ENCODE measurements around the gene MCF2L2.

DNA sequence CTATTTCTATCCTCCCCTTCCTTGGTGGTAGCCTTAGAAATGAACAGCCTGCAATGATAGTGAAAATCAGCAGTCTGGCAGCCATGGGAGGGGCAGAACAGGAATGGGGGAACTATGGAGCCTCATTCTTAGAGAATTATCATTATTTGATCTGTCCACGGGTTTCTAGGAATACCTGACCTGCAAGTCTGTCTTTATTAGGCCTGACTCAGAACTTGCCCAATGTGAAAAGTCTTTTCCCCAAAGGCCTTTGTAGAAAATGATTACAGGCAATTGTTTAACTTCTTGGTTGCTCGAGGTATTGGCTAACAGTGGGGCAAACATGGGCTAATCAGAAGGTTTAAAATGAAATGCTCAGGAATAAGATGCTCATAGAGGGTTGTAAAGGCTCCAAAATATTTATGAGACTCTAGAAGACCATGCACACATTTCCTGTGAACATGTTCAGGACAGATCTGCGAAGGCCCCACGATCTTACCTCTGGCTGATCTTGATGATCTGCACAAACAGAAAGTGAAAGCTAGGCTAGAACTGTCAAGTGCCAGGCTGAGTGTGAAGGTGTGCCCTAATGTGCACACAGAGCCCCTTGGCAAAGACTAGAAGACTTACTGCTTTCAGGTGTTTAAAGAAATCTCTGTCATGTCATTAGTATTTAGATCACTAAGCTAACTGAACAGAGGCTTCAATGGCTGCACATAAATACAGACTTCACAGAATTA is 226.3 kb downstream of the MCF2L2 start:
- no peak for TF ChIP-seq ZBTB1 (CRISPR knock-in tag; IDR thresholded peaks at IDR 0.05; ENCODE audit: borderline replicate concordance)
- TF ChIP-seq, protein P1, sequence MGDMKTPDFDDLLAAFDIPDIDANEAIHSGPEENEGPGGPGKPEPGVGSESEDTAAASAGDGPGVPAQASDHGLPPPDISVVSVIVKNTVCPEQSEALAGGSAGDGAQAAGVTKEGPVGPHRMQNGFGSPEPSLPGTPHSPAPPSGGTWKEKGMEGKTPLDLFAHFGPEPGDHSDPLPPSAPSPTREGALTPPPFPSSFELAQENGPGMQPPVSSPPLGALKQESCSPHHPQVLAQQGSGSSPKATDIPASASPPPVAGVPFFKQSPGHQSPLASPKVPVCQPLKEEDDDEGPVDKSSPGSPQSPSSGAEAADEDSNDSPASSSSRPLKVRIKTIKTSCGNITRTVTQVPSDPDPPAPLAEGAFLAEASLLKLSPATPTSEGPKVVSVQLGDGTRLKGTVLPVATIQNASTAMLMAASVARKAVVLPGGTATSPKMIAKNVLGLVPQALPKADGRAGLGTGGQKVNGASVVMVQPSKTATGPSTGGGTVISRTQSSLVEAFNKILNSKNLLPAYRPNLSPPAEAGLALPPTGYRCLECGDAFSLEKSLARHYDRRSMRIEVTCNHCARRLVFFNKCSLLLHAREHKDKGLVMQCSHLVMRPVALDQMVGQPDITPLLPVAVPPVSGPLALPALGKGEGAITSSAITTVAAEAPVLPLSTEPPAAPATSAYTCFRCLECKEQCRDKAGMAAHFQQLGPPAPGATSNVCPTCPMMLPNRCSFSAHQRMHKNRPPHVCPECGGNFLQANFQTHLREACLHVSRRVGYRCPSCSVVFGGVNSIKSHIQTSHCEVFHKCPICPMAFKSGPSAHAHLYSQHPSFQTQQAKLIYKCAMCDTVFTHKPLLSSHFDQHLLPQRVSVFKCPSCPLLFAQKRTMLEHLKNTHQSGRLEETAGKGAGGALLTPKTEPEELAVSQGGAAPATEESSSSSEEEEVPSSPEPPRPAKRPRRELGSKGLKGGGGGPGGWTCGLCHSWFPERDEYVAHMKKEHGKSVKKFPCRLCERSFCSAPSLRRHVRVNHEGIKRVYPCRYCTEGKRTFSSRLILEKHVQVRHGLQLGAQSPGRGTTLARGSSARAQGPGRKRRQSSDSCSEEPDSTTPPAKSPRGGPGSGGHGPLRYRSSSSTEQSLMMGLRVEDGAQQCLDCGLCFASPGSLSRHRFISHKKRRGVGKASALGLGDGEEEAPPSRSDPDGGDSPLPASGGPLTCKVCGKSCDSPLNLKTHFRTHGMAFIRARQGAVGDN (CRISPR knock-in tag; IDR thresholded peaks at IDR 0.05): no peak
- TF ChIP-seq, protein P2, sequence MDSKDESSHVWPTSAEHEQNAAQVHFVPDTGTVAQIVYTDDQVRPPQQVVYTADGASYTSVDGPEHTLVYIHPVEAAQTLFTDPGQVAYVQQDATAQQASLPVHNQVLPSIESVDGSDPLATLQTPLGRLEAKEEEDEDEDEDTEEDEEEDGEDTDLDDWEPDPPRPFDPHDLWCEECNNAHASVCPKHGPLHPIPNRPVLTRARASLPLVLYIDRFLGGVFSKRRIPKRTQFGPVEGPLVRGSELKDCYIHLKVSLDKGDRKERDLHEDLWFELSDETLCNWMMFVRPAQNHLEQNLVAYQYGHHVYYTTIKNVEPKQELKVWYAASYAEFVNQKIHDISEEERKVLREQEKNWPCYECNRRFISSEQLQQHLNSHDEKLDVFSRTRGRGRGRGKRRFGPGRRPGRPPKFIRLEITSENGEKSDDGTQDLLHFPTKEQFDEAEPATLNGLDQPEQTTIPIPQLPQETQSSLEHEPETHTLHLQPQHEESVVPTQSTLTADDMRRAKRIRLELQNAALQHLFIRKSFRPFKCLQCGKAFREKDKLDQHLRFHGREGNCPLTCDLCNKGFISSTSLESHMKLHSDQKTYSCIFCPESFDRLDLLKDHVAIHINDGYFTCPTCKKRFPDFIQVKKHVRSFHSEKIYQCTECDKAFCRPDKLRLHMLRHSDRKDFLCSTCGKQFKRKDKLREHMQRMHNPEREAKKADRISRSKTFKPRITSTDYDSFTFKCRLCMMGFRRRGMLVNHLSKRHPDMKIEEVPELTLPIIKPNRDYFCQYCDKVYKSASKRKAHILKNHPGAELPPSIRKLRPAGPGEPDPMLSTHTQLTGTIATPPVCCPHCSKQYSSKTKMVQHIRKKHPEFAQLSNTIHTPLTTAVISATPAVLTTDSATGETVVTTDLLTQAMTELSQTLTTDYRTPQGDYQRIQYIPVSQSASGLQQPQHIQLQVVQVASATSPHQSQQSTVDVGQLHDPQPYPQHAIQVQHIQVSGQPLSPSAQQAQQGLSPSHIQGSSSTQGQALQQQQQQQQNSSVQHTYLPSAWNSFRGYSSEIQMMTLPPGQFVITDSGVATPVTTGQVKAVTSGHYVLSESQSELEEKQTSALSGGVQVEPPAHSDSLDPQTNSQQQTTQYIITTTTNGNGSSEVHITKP (CRISPR knock-in tag; IDR thresholded peaks at IDR 0.05; ENCODE audit: low read depth): no peak
- TF ChIP-seq, protein P3, sequence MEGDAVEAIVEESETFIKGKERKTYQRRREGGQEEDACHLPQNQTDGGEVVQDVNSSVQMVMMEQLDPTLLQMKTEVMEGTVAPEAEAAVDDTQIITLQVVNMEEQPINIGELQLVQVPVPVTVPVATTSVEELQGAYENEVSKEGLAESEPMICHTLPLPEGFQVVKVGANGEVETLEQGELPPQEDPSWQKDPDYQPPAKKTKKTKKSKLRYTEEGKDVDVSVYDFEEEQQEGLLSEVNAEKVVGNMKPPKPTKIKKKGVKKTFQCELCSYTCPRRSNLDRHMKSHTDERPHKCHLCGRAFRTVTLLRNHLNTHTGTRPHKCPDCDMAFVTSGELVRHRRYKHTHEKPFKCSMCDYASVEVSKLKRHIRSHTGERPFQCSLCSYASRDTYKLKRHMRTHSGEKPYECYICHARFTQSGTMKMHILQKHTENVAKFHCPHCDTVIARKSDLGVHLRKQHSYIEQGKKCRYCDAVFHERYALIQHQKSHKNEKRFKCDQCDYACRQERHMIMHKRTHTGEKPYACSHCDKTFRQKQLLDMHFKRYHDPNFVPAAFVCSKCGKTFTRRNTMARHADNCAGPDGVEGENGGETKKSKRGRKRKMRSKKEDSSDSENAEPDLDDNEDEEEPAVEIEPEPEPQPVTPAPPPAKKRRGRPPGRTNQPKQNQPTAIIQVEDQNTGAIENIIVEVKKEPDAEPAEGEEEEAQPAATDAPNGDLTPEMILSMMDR (CRISPR knock-in tag; IDR thresholded peaks at IDR 0.05): no peak
- TF ChIP-seq, protein P4, sequence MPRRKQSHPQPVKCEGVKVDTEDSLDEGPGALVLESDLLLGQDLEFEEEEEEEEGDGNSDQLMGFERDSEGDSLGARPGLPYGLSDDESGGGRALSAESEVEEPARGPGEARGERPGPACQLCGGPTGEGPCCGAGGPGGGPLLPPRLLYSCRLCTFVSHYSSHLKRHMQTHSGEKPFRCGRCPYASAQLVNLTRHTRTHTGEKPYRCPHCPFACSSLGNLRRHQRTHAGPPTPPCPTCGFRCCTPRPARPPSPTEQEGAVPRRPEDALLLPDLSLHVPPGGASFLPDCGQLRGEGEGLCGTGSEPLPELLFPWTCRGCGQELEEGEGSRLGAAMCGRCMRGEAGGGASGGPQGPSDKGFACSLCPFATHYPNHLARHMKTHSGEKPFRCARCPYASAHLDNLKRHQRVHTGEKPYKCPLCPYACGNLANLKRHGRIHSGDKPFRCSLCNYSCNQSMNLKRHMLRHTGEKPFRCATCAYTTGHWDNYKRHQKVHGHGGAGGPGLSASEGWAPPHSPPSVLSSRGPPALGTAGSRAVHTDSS (CRISPR knock-in tag; conservative IDR thresholded peaks at IDR 0.05): no peak
- TF ChIP-seq ZNF747 (CRISPR knock-in tag; IDR thresholded peaks at IDR 0.05; ENCODE audit: borderline replicate concordance): no peak
- TF ChIP-seq, protein P5, sequence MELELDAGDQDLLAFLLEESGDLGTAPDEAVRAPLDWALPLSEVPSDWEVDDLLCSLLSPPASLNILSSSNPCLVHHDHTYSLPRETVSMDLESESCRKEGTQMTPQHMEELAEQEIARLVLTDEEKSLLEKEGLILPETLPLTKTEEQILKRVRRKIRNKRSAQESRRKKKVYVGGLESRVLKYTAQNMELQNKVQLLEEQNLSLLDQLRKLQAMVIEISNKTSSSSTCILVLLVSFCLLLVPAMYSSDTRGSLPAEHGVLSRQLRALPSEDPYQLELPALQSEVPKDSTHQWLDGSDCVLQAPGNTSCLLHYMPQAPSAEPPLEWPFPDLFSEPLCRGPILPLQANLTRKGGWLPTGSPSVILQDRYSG (CRISPR knock-in tag; IDR thresholded peaks at IDR 0.05): no peak
- no peak for TF ChIP-seq JUN (CRISPR knock-in tag; IDR thresholded peaks at IDR 0.05)
- TF ChIP-seq SNRNP70 (IDR thresholded peaks at IDR 0.05; ENCODE audit: low read depth, low read length): no peak
- TF ChIP-seq, protein P6, sequence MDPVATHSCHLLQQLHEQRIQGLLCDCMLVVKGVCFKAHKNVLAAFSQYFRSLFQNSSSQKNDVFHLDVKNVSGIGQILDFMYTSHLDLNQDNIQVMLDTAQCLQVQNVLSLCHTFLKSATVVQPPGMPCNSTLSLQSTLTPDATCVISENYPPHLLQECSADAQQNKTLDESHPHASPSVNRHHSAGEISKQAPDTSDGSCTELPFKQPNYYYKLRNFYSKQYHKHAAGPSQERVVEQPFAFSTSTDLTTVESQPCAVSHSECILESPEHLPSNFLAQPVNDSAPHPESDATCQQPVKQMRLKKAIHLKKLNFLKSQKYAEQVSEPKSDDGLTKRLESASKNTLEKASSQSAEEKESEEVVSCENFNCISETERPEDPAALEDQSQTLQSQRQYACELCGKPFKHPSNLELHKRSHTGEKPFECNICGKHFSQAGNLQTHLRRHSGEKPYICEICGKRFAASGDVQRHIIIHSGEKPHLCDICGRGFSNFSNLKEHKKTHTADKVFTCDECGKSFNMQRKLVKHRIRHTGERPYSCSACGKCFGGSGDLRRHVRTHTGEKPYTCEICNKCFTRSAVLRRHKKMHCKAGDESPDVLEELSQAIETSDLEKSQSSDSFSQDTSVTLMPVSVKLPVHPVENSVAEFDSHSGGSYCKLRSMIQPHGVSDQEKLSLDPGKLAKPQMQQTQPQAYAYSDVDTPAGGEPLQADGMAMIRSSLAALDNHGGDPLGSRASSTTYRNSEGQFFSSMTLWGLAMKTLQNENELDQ (CRISPR knock-in tag; IDR thresholded peaks at IDR 0.05; ENCODE audit: borderline replicate concordance): no peak
- TF ChIP-seq PAX8 (CRISPR knock-in tag; IDR thresholded peaks at IDR 0.05; ENCODE audit: borderline replicate concordance): no peak
- TF ChIP-seq MXI1 (IDR thresholded peaks at IDR 0.05; ENCODE audit: borderline replicate concordance, low read depth, low read length): no peak
- no peak for TF ChIP-seq EP300 (IDR thresholded peaks at IDR 0.05; ENCODE audit: low read depth in 2 of 2, low read length in 2 of 2)
- no peak for TF ChIP-seq EP300 (CRISPR knock-in tag; IDR thresholded peaks at IDR 0.05; ENCODE audit: borderline replicate concordance)

Measured in HepG2 (cell line).